Mesothelial cell of epicardium (in vitro differentiated cells): ENCODE results near the gene IL16. TPM values are rescaled to one million over a fixed set of nuclear protein-coding genes. Genes with fewer than 3 reads are reported as not detected.
"Not testable (repeated sequence)": the region's sequence is repeated elsewhere in the genome, so short reads cannot be mapped to it uniquely, and the experiment has no call there.

Experiments used
- DNase-seq, 2 experiments: peaks; one replicate each; pipeline ENCODE4 v3.0.0; 2021; ENCODE audit warnings: low spot score in 2 of 2; ENCODE audit not compliant: unreplicated experiment in 2 of 2
- H3K27ac Mint-ChIP-seq: 2 replicates; pipeline ENCODE4 v1.8.0; 2021; ENCODE audit warnings: mixed read lengths
- H3K27me3 Mint-ChIP-seq: 2 replicates; pipeline ENCODE4 v1.8.0; 2021; ENCODE audit warnings: low read depth, mixed read lengths
- H3K36me3 Mint-ChIP-seq: 2 replicates; pipeline ENCODE4 v1.8.0; 2021; ENCODE audit warnings: mixed read lengths
- H3K4me1 Mint-ChIP-seq: 2 replicates; pipeline ENCODE4 v1.8.0; 2021; ENCODE audit warnings: mixed read lengths
- H3K4me3 Mint-ChIP-seq: 2 replicates; pipeline ENCODE4 v1.8.0; 2021; ENCODE audit warnings: mild to moderate bottlenecking, moderate library complexity, mixed read lengths
- H3K9me3 Mint-ChIP-seq: 2 replicates; pipeline ENCODE4 v1.8.0; 2021; ENCODE audit warnings: mixed read lengths
- total RNA-seq: library from RNA; stranded (reverse); gene quantifications from 3 replicates; pipeline ENCODE4 v1.2.1, GENCODE V29; 2021
- TF ChIP-seq, protein P1 (sequence below): fragments of 200-600 bp; sonication (generic); IDR thresholded peaks from one replicate; pipeline ENCODE4 v1.5.0; 2021; ENCODE audit warnings: antibody characterized with exemption; ENCODE audit not compliant: unreplicated experiment

IL16 gene
- total RNA-seq, 1 donor from 2014 or later, result 0.27 TPM

DNA sequence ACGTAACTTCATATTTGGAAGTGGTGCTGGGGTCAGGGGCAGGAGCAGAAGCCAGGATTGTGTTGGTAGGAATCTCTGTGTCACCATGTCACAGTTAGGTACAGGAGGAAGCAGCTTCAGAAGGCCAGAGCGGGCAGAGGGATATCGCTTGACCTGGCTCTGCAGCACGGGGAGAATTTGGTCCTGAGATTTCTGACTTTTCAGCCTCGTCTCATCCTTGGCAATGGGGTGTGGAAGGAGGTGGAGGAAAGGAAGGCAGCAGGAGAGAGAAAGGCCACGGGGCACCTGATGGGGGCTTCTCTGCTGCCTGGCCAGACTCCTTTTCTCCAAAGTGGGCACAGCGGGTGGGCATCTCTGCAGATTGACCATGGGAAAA, 564 bp downstream of the IL16 start:
- TF ChIP-seq, protein P1, sequence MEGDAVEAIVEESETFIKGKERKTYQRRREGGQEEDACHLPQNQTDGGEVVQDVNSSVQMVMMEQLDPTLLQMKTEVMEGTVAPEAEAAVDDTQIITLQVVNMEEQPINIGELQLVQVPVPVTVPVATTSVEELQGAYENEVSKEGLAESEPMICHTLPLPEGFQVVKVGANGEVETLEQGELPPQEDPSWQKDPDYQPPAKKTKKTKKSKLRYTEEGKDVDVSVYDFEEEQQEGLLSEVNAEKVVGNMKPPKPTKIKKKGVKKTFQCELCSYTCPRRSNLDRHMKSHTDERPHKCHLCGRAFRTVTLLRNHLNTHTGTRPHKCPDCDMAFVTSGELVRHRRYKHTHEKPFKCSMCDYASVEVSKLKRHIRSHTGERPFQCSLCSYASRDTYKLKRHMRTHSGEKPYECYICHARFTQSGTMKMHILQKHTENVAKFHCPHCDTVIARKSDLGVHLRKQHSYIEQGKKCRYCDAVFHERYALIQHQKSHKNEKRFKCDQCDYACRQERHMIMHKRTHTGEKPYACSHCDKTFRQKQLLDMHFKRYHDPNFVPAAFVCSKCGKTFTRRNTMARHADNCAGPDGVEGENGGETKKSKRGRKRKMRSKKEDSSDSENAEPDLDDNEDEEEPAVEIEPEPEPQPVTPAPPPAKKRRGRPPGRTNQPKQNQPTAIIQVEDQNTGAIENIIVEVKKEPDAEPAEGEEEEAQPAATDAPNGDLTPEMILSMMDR, result no peak
- DNase-seq, result no peak
- Mint-ChIP-seq H3K36me3 (no peaks in the 10 kb centered on the region), H3K4me3 (no peak overlapping the region), H3K27me3 (peaks cover 46% of the 10 kb centered on the region), H3K4me1 (no peaks in the 10 kb centered on the region), H3K27ac (no peak overlapping the region), H3K9me3 (no peaks in the 10 kb centered on the region)

DNA sequence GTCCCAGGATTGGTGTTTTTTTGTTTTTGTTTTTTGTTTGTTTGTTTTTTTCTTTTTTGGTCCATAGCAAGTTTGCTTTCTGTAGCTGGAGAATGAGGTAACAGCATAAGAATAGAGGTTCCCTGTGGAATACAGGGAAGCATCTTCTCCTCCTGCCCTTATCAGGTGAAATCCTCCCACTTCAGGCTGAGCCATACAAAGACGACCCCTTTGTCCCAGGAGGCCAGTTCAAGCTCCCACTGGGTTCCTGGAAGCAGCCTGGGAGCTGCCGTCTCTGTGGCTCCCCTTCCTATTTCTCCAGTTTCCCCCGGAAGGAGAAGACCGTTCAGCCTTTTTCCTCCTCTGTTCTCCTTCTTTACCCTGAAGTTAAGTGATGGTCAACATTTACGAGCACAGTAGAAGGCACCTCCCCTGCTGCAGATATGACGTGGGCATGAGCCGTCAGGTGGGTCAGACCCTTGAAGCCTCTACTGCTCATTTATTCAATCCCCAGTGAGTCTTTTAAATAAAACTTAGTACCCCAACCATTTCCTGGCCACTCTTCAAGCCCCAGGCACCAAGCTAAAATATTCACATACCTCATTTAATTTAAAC, 1.1 kb downstream of the IL16 start:
- H3K4me1 Mint-ChIP-seq, result no peaks in the 10 kb centered on the region
- H3K9me3 Mint-ChIP-seq, result no peaks in the 10 kb centered on the region
- H3K36me3 Mint-ChIP-seq, result no peaks in the 10 kb centered on the region
- TF ChIP-seq, protein P1, result no peak
- peaks cover 43% of the 10 kb centered on the region for H3K27me3 Mint-ChIP-seq
- H3K4me3 Mint-ChIP-seq, result no peak overlapping the region
- no peak for DNase-seq
- H3K27ac Mint-ChIP-seq, result no peak overlapping the region

DNA sequence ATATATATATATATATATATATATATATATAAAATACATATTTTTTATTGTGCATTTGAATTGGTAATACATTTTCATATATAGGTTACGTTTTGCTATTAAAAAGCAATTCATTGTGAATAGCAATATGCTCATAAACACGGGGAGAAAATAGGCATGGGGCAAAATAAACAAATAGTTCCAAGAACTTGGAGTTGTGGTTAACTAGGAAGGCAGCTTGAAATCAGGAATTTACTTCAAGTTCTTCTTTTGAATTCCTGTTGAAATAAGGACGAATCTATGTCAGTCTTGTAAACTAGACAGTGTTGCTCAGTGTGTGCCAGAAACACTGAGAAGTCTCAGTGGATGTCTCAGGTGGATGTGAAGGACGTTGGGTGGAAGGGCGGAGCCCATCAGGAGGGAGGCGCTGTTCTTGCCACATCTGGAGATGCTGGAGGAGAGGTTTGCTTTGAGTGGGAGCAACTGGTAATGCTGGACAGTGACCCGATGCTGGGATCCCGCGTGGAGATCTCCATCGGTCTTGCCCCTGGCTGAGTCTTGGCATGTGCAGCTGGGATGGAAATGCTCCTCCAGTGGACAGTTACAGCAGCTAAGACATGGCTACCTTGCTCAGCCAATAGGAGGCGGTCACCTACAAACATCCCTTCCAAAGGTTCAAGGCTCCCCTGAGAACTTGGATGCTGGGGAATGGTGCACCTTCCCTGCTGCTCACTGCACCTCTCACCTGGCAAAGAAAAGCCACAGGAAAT, 2.5 kb downstream of the IL16 start:
- no peaks in the 10 kb centered on the region for H3K9me3 Mint-ChIP-seq
- H3K4me3 Mint-ChIP-seq, result no peak overlapping the region
- DNase-seq, result no peak
- peaks cover 36% of the 10 kb centered on the region for H3K27me3 Mint-ChIP-seq
- H3K36me3 Mint-ChIP-seq, result no peaks in the 10 kb centered on the region
- no peak overlapping the region for H3K27ac Mint-ChIP-seq
- H3K4me1 Mint-ChIP-seq, result no peaks in the 10 kb centered on the region
- TF ChIP-seq, protein P1, result no peak

DNA sequence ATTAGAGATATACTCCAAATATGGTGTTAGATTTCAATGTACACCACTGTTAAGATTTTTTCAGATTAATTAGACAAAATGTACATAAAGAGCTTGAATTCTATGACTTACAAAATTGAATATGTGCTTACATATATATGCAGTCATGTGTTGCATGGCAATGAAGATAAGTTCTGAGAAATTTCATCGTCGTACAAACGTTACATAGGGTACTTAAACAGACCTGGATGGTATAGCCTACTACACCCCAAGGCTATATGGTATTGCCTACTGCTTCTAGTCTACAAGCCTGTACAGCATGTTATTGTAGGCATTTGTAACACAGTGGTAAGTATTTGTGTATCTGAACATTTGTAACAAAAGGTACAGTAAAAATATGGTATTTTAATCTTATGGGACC, 9.3 kb downstream of the IL16 start:
- DNase-seq, result no peak
- no peak overlapping the region for H3K4me3 Mint-ChIP-seq
- no peaks in the 10 kb centered on the region for H3K36me3 Mint-ChIP-seq
- H3K4me1 Mint-ChIP-seq, result no peaks in the 10 kb centered on the region
- peaks cover 21% of the 10 kb centered on the region for H3K9me3 Mint-ChIP-seq
- H3K27me3 Mint-ChIP-seq, result peaks cover 22% of the 10 kb centered on the region
- no peak overlapping the region for H3K27ac Mint-ChIP-seq
- TF ChIP-seq, protein P1, result no peak

DNA sequence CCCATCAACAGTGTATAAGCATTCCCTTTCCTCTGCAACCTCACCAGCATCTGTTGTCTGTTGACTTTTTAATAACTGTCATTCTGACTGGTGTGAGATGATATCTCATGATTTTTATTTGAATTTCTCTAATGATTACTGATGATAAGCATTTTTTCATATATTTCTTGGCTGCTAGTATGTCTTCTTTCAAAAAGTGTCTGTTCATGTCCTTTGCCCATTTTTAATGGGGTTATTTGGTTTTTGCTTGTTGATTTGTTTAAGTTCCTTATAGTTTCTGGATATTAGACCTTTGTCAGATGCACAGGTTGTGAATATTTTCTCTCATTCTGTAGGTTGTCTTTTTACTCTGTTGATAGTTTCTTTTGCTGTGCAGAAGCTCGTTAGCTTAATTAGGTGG, 11.3 kb downstream of the IL16 start:
- H3K36me3 Mint-ChIP-seq, H3K4me1 Mint-ChIP-seq, H3K4me3 Mint-ChIP-seq, H3K27ac Mint-ChIP-seq, DNase-seq: not testable (repeated sequence)
- Mint-ChIP-seq H3K9me3 (peaks cover 25% of the 10 kb centered on the region), H3K27me3 (peaks cover 28% of the 10 kb centered on the region)

DNA sequence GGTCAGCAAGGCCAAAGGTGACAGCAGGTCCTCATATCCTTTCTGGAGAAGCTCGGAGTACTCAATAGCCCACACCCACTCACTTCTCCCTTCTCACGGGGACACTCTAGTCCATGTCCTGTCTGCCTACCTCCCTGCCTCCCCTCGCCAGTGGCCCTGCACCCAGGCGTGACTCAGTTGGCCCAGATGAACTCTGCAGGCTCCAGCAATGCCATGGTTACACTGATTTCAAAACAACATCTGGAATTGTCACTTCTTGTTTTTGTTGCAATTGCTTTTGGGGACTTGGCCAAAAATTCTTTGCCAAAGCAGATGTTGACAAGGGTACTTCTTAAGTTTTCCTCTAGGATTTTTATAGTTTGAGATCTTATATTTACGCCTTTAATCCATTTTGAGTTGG, 13.0 kb downstream of the IL16 start:
- Mint-ChIP-seq H3K4me3 (no peak overlapping the region), H3K4me1 (no peaks in the 10 kb centered on the region), H3K27me3 (peaks cover 30% of the 10 kb centered on the region), H3K9me3 (peaks cover 40% of the 10 kb centered on the region), H3K36me3 (no peaks in the 10 kb centered on the region), H3K27ac (no peak overlapping the region)
- DNase-seq, result no peak
- TF ChIP-seq, protein P1, result no peak
